ENCODE data around the gene MAPK4.

- no peak for TF ChIP-seq CTCF (IDR thresholded peaks at IDR 0.05)
- TF ChIP-seq ATF2 (CRISPR knock-in tag; IDR thresholded peaks at IDR 0.05; ENCODE audit: borderline replicate concordance, low read depth), result no peak
- no peak for TF ChIP-seq CBFB (CRISPR knock-in tag; IDR thresholded peaks at IDR 0.05; ENCODE audit: low read depth)
- no peak for TF ChIP-seq HMGXB4 (CRISPR knock-in tag; IDR thresholded peaks at IDR 0.05)
- TF ChIP-seq CREM (CRISPR knock-in tag; IDR thresholded peaks at IDR 0.05), result no peak
- no peak for TF ChIP-seq ZNF317 (CRISPR knock-in tag; IDR thresholded peaks at IDR 0.05; ENCODE audit: borderline replicate concordance, low read depth)
- TF ChIP-seq PRDM15 (CRISPR knock-in tag; IDR thresholded peaks at IDR 0.05), result no peak
- no peak for TF ChIP-seq ZNF121 (CRISPR knock-in tag; IDR thresholded peaks at IDR 0.05)
- TF ChIP-seq NR2C2 (CRISPR knock-in tag; IDR thresholded peaks at IDR 0.05), result no peak
Observed at GRCh38 chr18:50721451-50722120, 161.7 kb downstream of the MAPK4 start.
